ENCODE results near the gene MX2. TPM values are rescaled to one million over a fixed set of nuclear protein-coding genes. Genes with fewer than 3 reads are reported as not detected.

MX2 gene
- total and polyA plus RNA-seq, 2 donors (not counting 1 experiment from before 2014, with no cell fraction given), result 51.2 to 64.3 TPM

DNA sequence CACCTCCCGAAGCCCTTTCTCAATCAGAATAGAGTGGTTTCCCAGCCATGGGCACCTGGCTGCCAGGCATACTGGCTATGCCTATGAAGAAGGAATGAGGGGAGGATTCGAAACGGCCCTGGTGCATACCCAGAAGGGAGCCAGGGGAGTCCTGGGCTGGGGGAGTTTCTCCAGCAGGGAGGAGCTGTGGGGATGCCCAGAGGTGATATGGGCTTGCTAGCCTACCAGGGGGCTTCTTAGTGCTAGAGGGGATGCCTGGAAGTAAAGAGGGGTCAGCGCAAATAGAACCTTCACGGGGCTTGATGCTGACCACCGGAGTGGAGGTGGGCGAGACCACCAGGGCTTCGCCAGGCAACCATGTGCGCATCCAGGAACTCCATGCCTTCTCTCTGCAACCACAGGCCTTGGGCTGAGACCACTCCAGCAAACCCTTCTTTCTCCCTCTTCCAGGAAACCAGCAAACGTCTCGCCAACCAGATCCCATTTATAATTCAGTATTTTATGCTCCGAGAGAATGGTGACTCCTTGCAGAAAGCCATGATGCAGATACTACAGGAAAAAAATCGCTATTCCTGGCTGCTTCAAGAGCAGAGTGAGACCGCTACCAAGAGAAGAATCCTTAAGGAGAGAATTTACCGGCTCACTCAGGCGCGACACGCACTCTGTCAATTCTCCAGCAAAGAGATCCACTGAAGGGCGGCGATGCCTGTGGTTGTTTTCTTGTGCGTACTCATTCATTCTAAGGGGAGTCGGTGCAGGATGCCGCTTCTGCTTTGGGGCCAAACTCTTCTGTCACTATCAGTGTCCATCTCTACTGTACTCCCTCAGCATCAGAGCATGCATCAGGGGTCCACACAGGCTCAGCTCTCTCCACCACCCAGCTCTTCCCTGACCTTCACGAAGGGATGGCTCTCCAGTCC, 46.0 kb downstream of the MX2 start:
- Histone ChIP-seq H2AFZ (ENCODE audit: insufficient read depth, low read depth, low read length, poor library complexity, severe bottlenecking) (no peak overlapping the region), H3K9me3 (ENCODE audit: control extremely low read depth in 1 of 3, control insufficient read depth in 2 of 3, insufficient read depth in 1 of 3, low read length in 2 of 3) (peaks cover 0 to 10% (median 3%) of the 10 kb centered on the region in 3 donors), H3K79me2 (ENCODE audit: control insufficient read depth, insufficient read depth, low read length) (no peaks in the 10 kb centered on the region), H3K4me1 (ENCODE audit: control insufficient read depth in 2 of 2, insufficient read depth in 2 of 2, low read length in 2 of 2) (peaks cover 0 to 7% of the 10 kb centered on the region in 2 donors), H3K27me3 (replicated peaks in 1 of 4; ENCODE audit: control extremely low read depth in 1 of 4, control insufficient read depth in 3 of 4, insufficient read depth in 4 of 4, low read length in 3 of 4) (no peaks in the 10 kb centered on the region), H3K9ac (ENCODE audit: low read length) (no peak overlapping the region), H3K4me2 (replicated peaks; ENCODE audit: low read depth, low read length, poor library complexity, severe bottlenecking) (no peak overlapping the region), H3K4me3 (ENCODE audit: control extremely low read depth in 1 of 5, extremely low read depth in 1 of 5, insufficient read depth in 1 of 5, low read depth in 2 of 5, low read length in 4 of 5) (no peak overlapping the region), H4K20me1 (ENCODE audit: control insufficient read depth, insufficient read depth, low read length, poor library complexity, severe bottlenecking) (no peaks in the 10 kb centered on the region), H3K36me3 (replicated peaks in 1 of 2; ENCODE audit: control extremely low read depth in 1 of 2, control insufficient read depth in 1 of 2, extremely low read depth in 1 of 2, insufficient read depth in 2 of 2, low read length in 1 of 2) (peaks cover 7 to 69% of the 10 kb centered on the region in 2 experiments), H3K27ac (ENCODE audit: low read length in 2 of 2) (no peak overlapping the region)
- DNase-seq, result no peak
- peaks cover 2% of the 10 kb centered on the region for H3K9me3 Mint-ChIP-seq (ENCODE audit: insufficient read depth)
- POLR2A ChIA-PET, result no interaction called here
- no peak overlapping the region for H3K4me3 Mint-ChIP-seq
- no peak overlapping the region for H3K27ac Mint-ChIP-seq
- intact Hi-C loops (cut with micrococcal nuclease), result no loop called here
- TF ChIP-seq, protein P1, sequence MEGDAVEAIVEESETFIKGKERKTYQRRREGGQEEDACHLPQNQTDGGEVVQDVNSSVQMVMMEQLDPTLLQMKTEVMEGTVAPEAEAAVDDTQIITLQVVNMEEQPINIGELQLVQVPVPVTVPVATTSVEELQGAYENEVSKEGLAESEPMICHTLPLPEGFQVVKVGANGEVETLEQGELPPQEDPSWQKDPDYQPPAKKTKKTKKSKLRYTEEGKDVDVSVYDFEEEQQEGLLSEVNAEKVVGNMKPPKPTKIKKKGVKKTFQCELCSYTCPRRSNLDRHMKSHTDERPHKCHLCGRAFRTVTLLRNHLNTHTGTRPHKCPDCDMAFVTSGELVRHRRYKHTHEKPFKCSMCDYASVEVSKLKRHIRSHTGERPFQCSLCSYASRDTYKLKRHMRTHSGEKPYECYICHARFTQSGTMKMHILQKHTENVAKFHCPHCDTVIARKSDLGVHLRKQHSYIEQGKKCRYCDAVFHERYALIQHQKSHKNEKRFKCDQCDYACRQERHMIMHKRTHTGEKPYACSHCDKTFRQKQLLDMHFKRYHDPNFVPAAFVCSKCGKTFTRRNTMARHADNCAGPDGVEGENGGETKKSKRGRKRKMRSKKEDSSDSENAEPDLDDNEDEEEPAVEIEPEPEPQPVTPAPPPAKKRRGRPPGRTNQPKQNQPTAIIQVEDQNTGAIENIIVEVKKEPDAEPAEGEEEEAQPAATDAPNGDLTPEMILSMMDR (IDR thresholded peaks at IDR 0.05), result no peak
- no peak for TF ChIP-seq EZH2 (IDR thresholded peaks at IDR 0.05; ENCODE audit: borderline replicate concordance, insufficient read depth, low read depth, low read length, poor library complexity, severe bottlenecking)
- CTCF ChIA-PET, result no interaction called here
- H3K27me3 Mint-ChIP-seq, result no peaks in the 10 kb centered on the region
- 97% methylated on average over 20 of the region's 24 CpGs for WGBS (ENCODE audit: insufficient coverage)
- ATAC-seq (ENCODE audit: low read depth), result no peak
- peaks cover 6% of the 10 kb centered on the region for H3K4me1 Mint-ChIP-seq

DNA sequence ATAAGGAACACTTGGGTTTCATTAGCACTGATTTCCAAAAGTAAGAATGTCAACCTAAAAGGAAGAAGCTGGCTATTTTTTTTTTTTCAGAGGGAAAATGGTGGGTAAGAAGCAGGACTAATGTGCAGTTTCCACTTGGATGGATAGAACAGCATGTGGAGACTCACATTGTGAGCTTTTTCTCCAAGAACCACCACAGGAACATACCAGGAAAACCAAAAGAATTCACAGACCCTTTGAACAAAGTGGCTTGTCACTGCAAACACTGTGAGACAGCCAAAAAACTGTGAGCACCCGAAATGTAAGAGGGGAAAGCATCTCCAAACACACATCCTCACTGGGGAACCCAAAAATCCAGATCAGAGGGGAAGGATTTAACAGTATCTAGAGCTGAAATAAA, 48.5 kb downstream of the MX2 start:
- no peaks in the 10 kb centered on the region for H3K27me3 Mint-ChIP-seq
- no peak overlapping the region for H3K4me3 ChIP-seq (ENCODE audit: control extremely low read depth in 1 of 5, extremely low read depth in 1 of 5, insufficient read depth in 1 of 5, low read depth in 2 of 5, low read length in 4 of 5)
- POLR2A ChIA-PET, result no interaction called here
- no peaks in the 10 kb centered on the region for H3K27me3 ChIP-seq (replicated peaks in 1 of 4; ENCODE audit: control extremely low read depth in 1 of 4, control insufficient read depth in 3 of 4, insufficient read depth in 4 of 4, low read length in 3 of 4)
- no peak overlapping the region for H2AFZ ChIP-seq (ENCODE audit: insufficient read depth, low read depth, low read length, poor library complexity, severe bottlenecking)
- no peak for TF ChIP-seq EZH2 (IDR thresholded peaks at IDR 0.05; ENCODE audit: borderline replicate concordance, insufficient read depth, low read depth, low read length, poor library complexity, severe bottlenecking)
- TF ChIP-seq, protein P1 (IDR thresholded peaks at IDR 0.05), result no peak
- DNase-seq, result no peak
- peaks cover 7 to 45% of the 10 kb centered on the region in 2 experiments for H3K36me3 ChIP-seq (replicated peaks in 1 of 2; ENCODE audit: control extremely low read depth in 1 of 2, control insufficient read depth in 1 of 2, extremely low read depth in 1 of 2, insufficient read depth in 2 of 2, low read length in 1 of 2)
- no peak overlapping the region for H3K4me3 Mint-ChIP-seq
- WGBS (ENCODE audit: insufficient coverage), result no CpG with 5 or more reads among the region's 1 CpG
- ATAC-seq (ENCODE audit: low read depth), result no peak
- CTCF ChIA-PET, result interaction anchor here (0.7 to 1.8 kb wide), 3 partner anchors 43 to 127 kb away, joined by 3 to 15 read pairs (median 3); no protein-coding TSS in a partner anchor
- H3K4me2 ChIP-seq (replicated peaks; ENCODE audit: low read depth, low read length, poor library complexity, severe bottlenecking), result no peak overlapping the region
- intact Hi-C loops (cut with micrococcal nuclease), result no loop called here
- peaks cover 0 to 7% of the 10 kb centered on the region in 2 donors for H3K4me1 ChIP-seq (ENCODE audit: control insufficient read depth in 2 of 2, insufficient read depth in 2 of 2, low read length in 2 of 2)
- no peak overlapping the region for H3K27ac ChIP-seq (ENCODE audit: low read length in 2 of 2)
- H4K20me1 ChIP-seq (ENCODE audit: control insufficient read depth, insufficient read depth, low read length, poor library complexity, severe bottlenecking), result no peaks in the 10 kb centered on the region
- H3K9me3 Mint-ChIP-seq (ENCODE audit: insufficient read depth), result peaks cover 5% of the 10 kb centered on the region
- no peak overlapping the region for H3K27ac Mint-ChIP-seq
- H3K9me3 ChIP-seq (ENCODE audit: control extremely low read depth in 1 of 3, control insufficient read depth in 2 of 3, insufficient read depth in 1 of 3, low read length in 2 of 3), result peaks cover 0 to 10% (median 3%) of the 10 kb centered on the region in 3 donors
- H3K9ac ChIP-seq (ENCODE audit: low read length), result no peak overlapping the region
- no peaks in the 10 kb centered on the region for H3K79me2 ChIP-seq (ENCODE audit: control insufficient read depth, insufficient read depth, low read length)
- H3K4me1 Mint-ChIP-seq, result peaks cover 6% of the 10 kb centered on the region

Data from B cell (primary cell).